MCF 10A (cell line): Measurements from ENCODE around the gene TMEM61. TPM values are rescaled to one million over a fixed set of nuclear protein-coding genes. Genes with fewer than 3 reads are reported as not detected.
"Not testable (repeated sequence)": the region's sequence is repeated elsewhere in the genome, so short reads cannot be mapped to it uniquely, and the experiment has no call there.

Experiments used
- BruUV-seq: library from RNA; stranded (reverse); fragments of 400-500 nt; replicated peaks from 2 replicates; lab custom pipeline; 2021; lab: Mats Ljungman, UMichigan
- CTCF ChIA-PET: fragments of 300-600 bp; sonication (Branson Sonifier 250); formaldehyde crosslinking; extraction: SDS; loops from one replicate; lab custom pipeline; 2021; ENCODE audit warnings: antibody characterized with exemption, inconsistent platforms; lab: Yijun Ruan, JAX
- POLR2A ChIA-PET: fragments of 300-600, 350-650 bp; sonication (Branson Sonifier 250); formaldehyde crosslinking; extraction: SDS; loops from one replicate; lab custom pipeline; 2020; ENCODE audit warnings: antibody characterized with exemption, inconsistent platforms; lab: Yijun Ruan, JAX
- DNase-seq: peaks from one replicate; pipeline ENCODE4 v3.0.0-alpha.2; 2018; ENCODE audit not compliant: unreplicated experiment
- H3K27ac Mint-ChIP-seq: one replicate; pipeline ENCODE4 v1.8.0; 2022; ENCODE audit warnings: mild to moderate bottlenecking, low read depth, mixed read lengths; ENCODE audit not compliant: unreplicated experiment
- H3K27me3 Mint-ChIP-seq: one replicate; pipeline ENCODE4 v1.8.0; 2022; ENCODE audit warnings: mixed read lengths; ENCODE audit not compliant: insufficient read depth, unreplicated experiment
- H3K36me3 Mint-ChIP-seq: one replicate; pipeline ENCODE4 v1.8.0; 2022; ENCODE audit warnings: mild to moderate bottlenecking, moderate library complexity, mixed read lengths; ENCODE audit not compliant: insufficient read depth, unreplicated experiment
- H3K4me1 Mint-ChIP-seq: one replicate; pipeline ENCODE4 v1.8.0; 2022; ENCODE audit warnings: mixed read lengths; ENCODE audit not compliant: insufficient read depth, unreplicated experiment
- H3K4me3 Mint-ChIP-seq: one replicate; pipeline ENCODE4 v1.8.0; 2022; ENCODE audit warnings: mild to moderate bottlenecking, moderate library complexity, mixed read lengths; ENCODE audit not compliant: unreplicated experiment
- H3K9me3 Mint-ChIP-seq: one replicate; pipeline ENCODE4 v1.8.0; 2022; ENCODE audit warnings: mixed read lengths; ENCODE audit not compliant: unreplicated experiment
- CTCF ChIP-seq: fragments of 200-600 bp; IDR thresholded peaks from one replicate; pipeline ENCODE4 v1.8.0; 2022; ENCODE audit warnings: antibody characterized with exemption, mild to moderate bottlenecking; ENCODE audit not compliant: unreplicated experiment
- intact Hi-C: fragments of 100-400 bp; cut with micrococcal nuclease; formaldehyde crosslinking; loops from 2 replicates; pipeline ENCODE4 v1.14.1; 2022
- total RNA-seq: library from RNA; stranded (reverse); gene quantifications from 2 replicates; pipeline ENCODE4 v1.2.3, GENCODE V29; 2022

Gene TMEM61
- total RNA-seq, 1 experiment from 2014 or later: not detected

GRCh38 chr1:54936791-54937190, 43.6 kb upstream of the TMEM61 start:
- POLR2A ChIA-PET: no interaction called here
- no TSS peak for BruUV-seq
- Mint-ChIP-seq H3K27ac (no peak overlapping the region), H3K27me3 (no peaks in the 10 kb centered on the region), H3K4me1 (peaks cover 20% of the 10 kb centered on the region), H3K4me3 (no peak overlapping the region), H3K9me3 (peaks cover 7% of the 10 kb centered on the region), H3K36me3 (no peaks in the 10 kb centered on the region)
- intact Hi-C loops: no loop called here
- CTCF ChIA-PET: interaction anchor here (0.9 kb wide), 2 partner anchors 8 to 14 kb away, joined by 3 read pairs; no protein-coding TSS in a partner anchor
- no peak for DNase-seq
- no peak for TF ChIP-seq CTCF

GRCh38 chr1:54937469-54937868, 43.0 kb upstream of the TMEM61 start:
- BruUV-seq: no TSS peak
- H3K4me1 Mint-ChIP-seq: peaks cover 20% of the 10 kb centered on the region
- intact Hi-C loops: no loop called here

GRCh38 chr1:54938955-54939354, 41.5 kb upstream of the TMEM61 start:
- H3K9me3 Mint-ChIP-seq, intact Hi-C loops, H3K27me3 Mint-ChIP-seq, DNase-seq, H3K36me3 Mint-ChIP-seq, BruUV-seq, H3K4me3 Mint-ChIP-seq, H3K27ac Mint-ChIP-seq: not testable (repeated sequence)
- ChIA-PET POLR2A (interaction anchor here (1.0 to 2.5 kb wide), 4 partner anchors 8 to 56 kb away, joined by 3 to 16 read pairs (median 4); partner anchors contain the start of gene DHCR24), CTCF (interaction anchor here (0.7 to 2.3 kb wide), 3 partner anchors 47 to 57 kb away, joined by 3 to 13 read pairs (median 3); no protein-coding TSS in a partner anchor)
- peaks cover 20% of the 10 kb centered on the region for H3K4me1 Mint-ChIP-seq

More at GRCh38 chr1:54937469-54937868, 43.0 kb upstream of the TMEM61 start:
- Mint-ChIP-seq H3K9me3 (peaks cover 7% of the 10 kb centered on the region), H3K4me3 (no peak overlapping the region), H3K27ac (no peak overlapping the region), H3K27me3 (no peaks in the 10 kb centered on the region), H3K36me3 (no peaks in the 10 kb centered on the region)
- ChIA-PET CTCF (interaction anchor here (2.3 kb wide), 1 partner anchor 59 kb away, joined by 13 read pairs; no protein-coding TSS in a partner anchor), POLR2A (interaction anchor here (0.9 to 1.3 kb wide), 2 partner anchors 9 to 51 kb away, joined by 3 to 9 read pairs; partner anchors contain the start of gene DHCR24)
- no peak for TF ChIP-seq CTCF
- no peak for DNase-seq

GRCh38 chr1:54940042-54940441, 40.4 kb upstream of the TMEM61 start:
- H3K4me3 Mint-ChIP-seq: no peak overlapping the region
- intact Hi-C loops: no loop called here
- H3K9me3 Mint-ChIP-seq: no peaks in the 10 kb centered on the region
- CTCF ChIA-PET: interaction anchor here (1.0 to 2.4 kb wide), 5 partner anchors 10 to 58 kb away, joined by 3 to 8 read pairs (median 4); partner anchors contain the start of gene DHCR24
- BruUV-seq: no TSS peak
- POLR2A ChIA-PET: interaction anchor here (1.1 to 2.5 kb wide), 3 partner anchors 11 to 57 kb away, joined by 3 to 16 read pairs (median 5); partner anchors contain the start of gene DHCR24
- peaks cover 21% of the 10 kb centered on the region for H3K4me1 Mint-ChIP-seq
- no peak for DNase-seq
- H3K27me3 Mint-ChIP-seq: no peaks in the 10 kb centered on the region
- no peaks in the 10 kb centered on the region for H3K36me3 Mint-ChIP-seq
- H3K27ac Mint-ChIP-seq: no peak overlapping the region
- no peak for TF ChIP-seq CTCF
